ENCODE results near the gene MAPKAP1.

Gene MAPKAP1

DNA sequence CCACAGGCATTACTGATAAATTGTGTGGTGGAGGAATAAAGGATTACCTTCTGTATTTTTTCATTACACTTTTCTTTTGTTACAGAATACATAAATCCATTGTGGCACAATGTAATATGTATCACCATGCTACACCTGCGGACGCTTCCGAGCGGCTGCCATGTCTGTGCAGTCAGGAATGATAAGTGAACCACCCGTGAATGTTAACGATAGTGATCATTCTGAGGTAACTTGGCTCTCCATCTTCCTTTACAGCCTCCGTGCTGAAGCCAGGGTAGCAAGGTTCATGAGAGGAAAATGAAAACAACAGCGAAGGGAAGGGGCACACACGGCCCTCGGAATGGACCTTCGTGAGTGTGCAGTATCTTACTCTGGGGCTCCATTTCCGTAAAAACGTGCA, 161.2 kb downstream of the MAPKAP1 start:
- DNase-seq (ENCODE audit: low read depth): no peak
- no peak overlapping the region for H3K4me3 ChIP-seq (ENCODE audit: low read depth, low read length)
- TF ChIP-seq, protein P1, sequence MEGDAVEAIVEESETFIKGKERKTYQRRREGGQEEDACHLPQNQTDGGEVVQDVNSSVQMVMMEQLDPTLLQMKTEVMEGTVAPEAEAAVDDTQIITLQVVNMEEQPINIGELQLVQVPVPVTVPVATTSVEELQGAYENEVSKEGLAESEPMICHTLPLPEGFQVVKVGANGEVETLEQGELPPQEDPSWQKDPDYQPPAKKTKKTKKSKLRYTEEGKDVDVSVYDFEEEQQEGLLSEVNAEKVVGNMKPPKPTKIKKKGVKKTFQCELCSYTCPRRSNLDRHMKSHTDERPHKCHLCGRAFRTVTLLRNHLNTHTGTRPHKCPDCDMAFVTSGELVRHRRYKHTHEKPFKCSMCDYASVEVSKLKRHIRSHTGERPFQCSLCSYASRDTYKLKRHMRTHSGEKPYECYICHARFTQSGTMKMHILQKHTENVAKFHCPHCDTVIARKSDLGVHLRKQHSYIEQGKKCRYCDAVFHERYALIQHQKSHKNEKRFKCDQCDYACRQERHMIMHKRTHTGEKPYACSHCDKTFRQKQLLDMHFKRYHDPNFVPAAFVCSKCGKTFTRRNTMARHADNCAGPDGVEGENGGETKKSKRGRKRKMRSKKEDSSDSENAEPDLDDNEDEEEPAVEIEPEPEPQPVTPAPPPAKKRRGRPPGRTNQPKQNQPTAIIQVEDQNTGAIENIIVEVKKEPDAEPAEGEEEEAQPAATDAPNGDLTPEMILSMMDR (IDR thresholded peaks at IDR 0.05; ENCODE audit: insufficient read depth, low read depth, low read length, missing control alignments): no peak

DNA sequence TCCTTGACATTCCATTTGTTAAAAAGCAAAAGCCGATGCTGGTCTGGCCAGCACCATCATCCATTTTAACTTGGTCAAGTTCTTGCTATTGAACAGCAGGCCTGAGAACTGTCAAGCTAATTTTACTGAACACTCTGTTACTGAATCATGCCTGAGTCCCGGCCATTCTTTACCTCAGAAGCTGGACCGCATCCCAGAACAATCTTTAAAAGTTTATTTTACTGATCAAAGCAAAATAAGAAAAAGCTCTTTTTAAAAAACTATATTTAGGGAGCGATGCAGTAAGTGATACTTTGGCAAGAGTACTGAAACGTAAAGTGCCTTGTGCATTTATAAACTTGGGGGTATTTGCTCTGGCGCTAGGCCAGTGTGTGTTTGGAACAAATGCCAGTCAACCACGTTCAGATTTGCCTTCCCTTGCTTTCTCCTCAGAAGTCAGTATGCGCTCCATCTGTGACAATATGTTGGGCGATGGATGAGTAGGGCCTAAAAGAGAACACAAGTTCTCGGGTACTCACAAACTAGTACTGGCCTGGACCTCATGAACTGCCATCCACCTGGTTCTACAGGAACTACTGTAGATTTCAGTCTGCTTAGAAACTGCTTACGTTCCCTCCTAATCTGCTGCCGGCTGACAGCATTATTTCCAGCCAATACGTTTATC, 161.9 kb downstream of the MAPKAP1 start:
- no peak for DNase-seq (ENCODE audit: low read depth)
- H3K4me3 ChIP-seq (ENCODE audit: low read depth, low read length): no peak overlapping the region
- TF ChIP-seq, protein P1 (IDR thresholded peaks at IDR 0.05; ENCODE audit: insufficient read depth, low read depth, low read length, missing control alignments): no peak

- H3K4me3 ChIP-seq (ENCODE audit: low read depth, low read length): no peak overlapping the region
- TF ChIP-seq, protein P1 (IDR thresholded peaks at IDR 0.05; ENCODE audit: insufficient read depth, low read depth, low read length, missing control alignments): no peak
- no peak for DNase-seq (ENCODE audit: low read depth)
Observed at GRCh38 chr9:125544484-125544883, 162.5 kb downstream of the MAPKAP1 start.

- TF ChIP-seq, protein P1 (IDR thresholded peaks at IDR 0.05; ENCODE audit: insufficient read depth, low read depth, low read length, missing control alignments): no peak
- no peak overlapping the region for H3K4me3 ChIP-seq (ENCODE audit: low read depth, low read length)
- no peak for DNase-seq (ENCODE audit: low read depth)
Observed at GRCh38 chr9:125541840-125542243, 165.2 kb downstream of the MAPKAP1 start.

DNA sequence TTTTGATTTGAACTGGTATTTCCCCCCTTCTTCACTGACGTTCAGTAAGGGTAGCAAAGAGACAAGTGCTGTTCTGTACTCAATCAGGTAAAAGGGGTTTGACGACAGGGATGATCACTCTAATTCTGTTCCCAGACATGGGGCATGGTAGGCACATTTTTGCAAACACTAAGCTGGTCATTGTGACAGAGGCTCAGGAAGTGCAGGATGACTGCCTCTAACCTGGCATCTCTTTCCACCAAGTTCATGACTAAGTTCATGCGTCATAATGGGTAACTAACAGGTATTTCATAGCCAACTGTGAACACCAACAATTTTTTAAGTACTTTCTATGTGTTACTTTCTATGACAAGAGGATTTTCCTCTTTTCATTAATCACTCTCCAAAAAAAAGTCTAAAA, 166.5 kb downstream of the MAPKAP1 start:
- TF ChIP-seq, protein P1 (IDR thresholded peaks at IDR 0.05; ENCODE audit: insufficient read depth, low read depth, low read length, missing control alignments): no peak
- DNase-seq (ENCODE audit: low read depth): no peak
- H3K4me3 ChIP-seq (ENCODE audit: low read depth, low read length): no peak overlapping the region

DNA sequence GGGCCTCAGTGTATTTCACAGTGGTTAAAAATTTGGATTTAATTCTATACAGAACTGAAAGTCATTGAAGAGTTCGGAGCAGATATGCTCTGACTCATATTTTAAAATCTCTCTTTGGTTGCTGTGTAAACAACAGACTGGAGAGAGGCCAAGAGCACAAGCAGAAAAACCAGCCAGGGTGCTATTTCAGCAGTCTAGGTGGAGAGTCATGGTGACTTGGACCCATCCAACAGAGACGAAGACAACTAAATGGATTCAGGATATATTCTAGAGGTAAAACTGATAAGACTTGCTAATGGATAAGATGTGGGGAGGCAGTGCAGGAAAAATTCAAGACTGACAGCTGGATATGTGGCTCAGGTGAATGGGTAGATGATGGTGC, 168.9 kb downstream of the MAPKAP1 start:
- TF ChIP-seq, protein P1 (IDR thresholded peaks at IDR 0.05; ENCODE audit: insufficient read depth, low read depth, low read length, missing control alignments): no peak
- no peak overlapping the region for H3K4me3 ChIP-seq (ENCODE audit: low read depth, low read length)
- no peak for DNase-seq (ENCODE audit: low read depth)
